GF-D8 (cell line): ENCODE data around the gene CSF3R.

Experiments
- DNase-seq: peaks from one replicate; lab custom pipeline; 2025; lab: John Stamatoyannopoulos, UW

The CSF3R gene

GRCh38 chr1:36419569-36419968, 63.1 kb downstream of the CSF3R start:
- DNase-seq, result no peak

- no peak for DNase-seq
Measured at GRCh38 chr1:36419140-36419539, 63.6 kb downstream of the CSF3R start.

- DNase-seq, result no peak
Measured at GRCh38 chr1:36417931-36418330, 64.8 kb downstream of the CSF3R start.
